GM12875 (cell line): ENCODE data around the gene SLC10A3.

Experiments
- H3K4me3 ChIP-seq: one replicate; pipeline ENCODE4 v1.5.1; 2011; ENCODE audit warnings: low read depth, low read length, control low read depth
- CTCF ChIP-seq: IDR thresholded peaks from 2 replicates; pipeline ENCODE4 v1.5.1; 2011; ENCODE audit warnings: low read depth, mild to moderate bottlenecking, control low read depth, inconsistent platforms, low read length, moderate library complexity, borderline replicate concordance; ENCODE audit not compliant: insufficient read depth

SLC10A3 gene

GRCh38 chrX:154481911-154482601 is 8.4 kb downstream of the SLC10A3 start:
- TF ChIP-seq CTCF, result no peak
- H3K4me3 ChIP-seq, result no peak overlapping the region

GRCh38 chrX:154481195-154481594 is 9.2 kb downstream of the SLC10A3 start:
- H3K4me3 ChIP-seq, result no peak overlapping the region
- no peak for TF ChIP-seq CTCF

GRCh38 chrX:154478728-154479622 is 11.5 kb downstream of the SLC10A3 start, which contains the start of gene LAGE3:
LAGE3 (minus strand) TSS chrX:154479281; CDS start chrX:154478915, 366 bp downstream.
- TF ChIP-seq CTCF, result no peak
- H3K4me3 ChIP-seq, result peak within 1 kb of the TSS; percentile 67

GRCh38 chrX:154477891-154478477 is 12.4 kb downstream of the SLC10A3 start:
- no peak for TF ChIP-seq CTCF
- H3K4me3 ChIP-seq, result peak overlapping the region; percentile 67

GRCh38 chrX:154476821-154477220 is 13.6 kb downstream of the SLC10A3 start:
- no peak for TF ChIP-seq CTCF
- H3K4me3 ChIP-seq, result no peak overlapping the region

- no peak overlapping the region for H3K4me3 ChIP-seq
- TF ChIP-seq CTCF, result no peak
Measured at GRCh38 chrX:154473683-154474082, 16.7 kb downstream of the SLC10A3 start.
